ENCODE data around the gene SMIM20. TPM values are rescaled to one million over a fixed set of nuclear protein-coding genes. Genes with fewer than 3 reads are reported as not detected.

The SMIM20 gene
- total RNA-seq, 2 donors from 2014 or later: 27.8 to 52.1 TPM

DNA sequence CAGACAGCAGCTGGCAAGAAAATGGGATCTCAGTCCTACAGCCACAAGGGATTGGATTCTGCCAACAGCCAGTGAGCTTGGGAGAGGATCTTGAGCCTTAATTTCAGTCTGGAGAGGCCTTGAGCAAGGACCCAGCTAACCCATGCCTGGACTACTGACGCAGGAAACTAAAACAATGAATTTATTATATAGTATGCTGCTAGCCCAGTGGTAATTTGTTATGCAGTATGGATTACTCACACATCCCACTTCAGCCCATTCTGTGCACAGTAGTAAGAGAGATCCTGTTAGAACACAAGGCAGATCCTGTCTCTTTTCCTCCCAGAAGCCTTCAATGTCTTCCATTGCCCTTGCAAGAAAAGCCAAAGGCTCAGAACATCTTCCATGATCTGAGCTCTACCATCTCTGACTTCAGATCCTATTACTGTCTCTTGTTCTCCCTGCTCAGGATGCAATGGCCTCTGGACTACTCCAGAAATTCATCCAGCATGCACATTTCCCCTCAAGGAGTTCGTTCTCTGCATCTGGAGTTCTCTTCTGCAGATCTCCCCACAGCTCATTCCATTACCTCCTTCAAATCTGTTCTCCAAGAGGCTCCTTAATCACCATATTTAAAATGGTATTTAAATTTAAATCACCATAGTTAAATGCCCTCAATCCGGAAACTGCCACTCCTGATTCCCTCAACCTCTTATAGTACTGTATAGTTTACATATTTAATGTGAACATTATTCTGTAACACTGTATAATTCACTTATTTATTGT lies 27.6 kb downstream of the SMIM20 start:
- H3K36me3 ChIP-seq: no peaks in the 10 kb centered on the region
- no peaks in the 10 kb centered on the region for H3K27me3 ChIP-seq
- H3K27ac ChIP-seq: no peak overlapping the region
- TF ChIP-seq CTCF (IDR thresholded peaks at IDR 0.05): no peak
- H3K4me3 ChIP-seq: no peak overlapping the region
- peaks cover 0 to 10% of the 10 kb centered on the region in 2 donors for H3K4me1 ChIP-seq
- no peaks in the 10 kb centered on the region for H3K9me3 ChIP-seq
- no peak for DNase-seq (ENCODE audit: low spot score)

DNA sequence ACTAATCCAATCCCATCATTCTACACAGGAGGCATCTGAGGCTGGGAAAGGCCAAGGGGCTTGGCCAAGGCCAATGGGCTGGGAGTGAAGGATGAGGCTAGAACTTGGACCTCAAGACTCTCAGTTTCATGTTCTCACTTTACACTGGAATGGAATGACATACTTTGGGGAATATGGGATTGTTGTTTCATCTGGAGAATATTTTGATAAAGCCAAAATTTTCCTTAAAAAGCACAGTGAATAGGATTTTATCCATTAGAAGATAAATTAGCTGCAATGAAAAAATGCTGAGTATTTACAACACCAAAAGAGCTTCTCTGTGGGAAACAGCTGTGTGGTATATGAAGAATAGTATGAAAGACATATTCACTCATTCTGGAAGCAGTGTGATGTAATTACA lies 29.3 kb downstream of the SMIM20 start:
- TF ChIP-seq CTCF (IDR thresholded peaks at IDR 0.05): no peak
- Histone ChIP-seq H3K4me3 (no peak overlapping the region), H3K27ac (no peak overlapping the region), H3K27me3 (no peaks in the 10 kb centered on the region), H3K4me1 (peaks cover 0 to 8% of the 10 kb centered on the region in 2 donors), H3K36me3 (no peaks in the 10 kb centered on the region), H3K9me3 (no peaks in the 10 kb centered on the region)
- DNase-seq (ENCODE audit: low spot score): no peak

DNA sequence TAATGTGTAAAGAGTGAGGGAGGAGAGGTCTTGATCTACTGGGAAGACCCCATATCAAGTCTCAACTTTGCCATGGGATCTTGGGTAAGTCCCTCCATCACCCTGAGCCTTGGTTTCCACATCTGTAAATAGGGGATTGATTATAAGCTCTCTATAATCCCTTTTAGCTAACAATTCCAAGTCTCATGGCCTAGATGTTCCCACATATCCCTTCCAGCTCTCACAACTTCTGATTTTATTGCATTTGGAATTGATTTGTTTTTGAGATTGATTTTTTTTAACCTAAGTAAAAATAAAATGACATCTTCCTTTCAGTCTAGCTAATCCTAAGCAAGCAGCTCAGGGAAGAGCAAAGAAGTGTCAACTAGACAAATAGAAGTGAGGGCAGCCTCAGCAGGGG lies 29.8 kb downstream of the SMIM20 start:
- DNase-seq (ENCODE audit: low spot score): no peak
- Histone ChIP-seq H3K4me3 (no peak overlapping the region), H3K27me3 (no peaks in the 10 kb centered on the region), H3K27ac (no peak overlapping the region), H3K9me3 (no peaks in the 10 kb centered on the region), H3K36me3 (no peaks in the 10 kb centered on the region), H3K4me1 (peaks cover 0 to 7% of the 10 kb centered on the region in 2 donors)
- TF ChIP-seq CTCF (IDR thresholded peaks at IDR 0.05): no peak

DNA sequence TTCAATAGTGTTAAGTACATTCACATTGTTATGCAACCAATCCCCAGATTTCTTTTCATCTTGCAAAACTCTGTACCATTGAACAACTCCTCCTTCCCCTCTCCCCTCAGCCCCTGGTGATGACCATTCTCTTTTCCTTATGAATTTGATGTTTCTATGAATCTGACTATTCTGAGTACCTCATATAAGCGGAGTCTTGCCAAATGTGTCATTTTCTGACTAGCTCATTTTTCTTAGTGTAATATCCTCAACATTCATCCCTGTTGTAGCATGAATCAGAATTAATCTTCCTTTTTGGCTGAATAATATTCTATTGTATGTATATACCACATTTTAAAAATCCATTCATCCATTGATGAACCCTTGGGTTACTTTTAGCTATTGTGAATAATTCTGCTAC lies 34.0 kb downstream of the SMIM20 start:
- no peak for TF ChIP-seq CTCF (IDR thresholded peaks at IDR 0.05)
- Histone ChIP-seq H3K36me3 (no peaks in the 10 kb centered on the region), H3K27ac (no peak overlapping the region), H3K4me1 (peaks cover 0 to 9% of the 10 kb centered on the region in 2 donors), H3K4me3 (no peak overlapping the region), H3K27me3 (no peaks in the 10 kb centered on the region), H3K9me3 (no peaks in the 10 kb centered on the region)
- no peak for DNase-seq (ENCODE audit: low spot score)

DNA sequence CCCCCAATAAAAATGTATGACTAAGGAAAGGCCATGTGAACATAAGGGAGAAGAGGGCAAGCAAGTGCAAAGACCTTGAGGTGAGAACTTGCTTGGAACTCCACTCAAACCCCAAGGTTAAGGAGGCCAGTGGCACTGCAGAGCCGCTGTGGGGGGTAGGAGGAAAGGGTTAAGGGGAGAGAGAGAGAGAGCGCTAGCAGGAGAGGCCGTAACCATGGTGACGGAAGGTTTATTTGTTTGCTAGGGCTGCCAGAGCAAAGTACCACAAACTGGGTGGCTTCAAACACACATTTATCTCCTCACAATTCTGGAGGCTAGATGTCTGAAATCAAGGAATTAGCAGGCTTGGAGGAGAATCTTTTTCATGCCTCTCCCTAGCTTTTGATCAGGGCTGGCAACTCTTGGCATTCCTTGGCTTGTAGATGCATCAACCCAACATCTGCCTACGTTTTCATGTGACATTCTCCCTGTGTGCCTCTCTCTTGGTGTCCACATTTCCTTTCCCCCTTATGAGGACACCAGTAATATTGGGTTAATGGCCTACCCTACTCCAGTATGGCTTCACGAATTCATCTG lies 35.2 kb downstream of the SMIM20 start:
- DNase-seq (ENCODE audit: low spot score): no peak
- Histone ChIP-seq H3K9me3 (no peaks in the 10 kb centered on the region), H3K4me1 (peaks cover 0 to 3% of the 10 kb centered on the region in 2 donors), H3K27me3 (no peaks in the 10 kb centered on the region), H3K36me3 (no peaks in the 10 kb centered on the region), H3K4me3 (no peak overlapping the region), H3K27ac (no peak overlapping the region)
- TF ChIP-seq CTCF (IDR thresholded peaks at IDR 0.05): no peak
